Liver (tissue), 9 donors: ENCODE results near the gene FMO2. TPM values are rescaled to one million over a fixed set of nuclear protein-coding genes. Genes with fewer than 3 reads are reported as not detected.
A peak's percentile ranks its signal among the peaks of the same experiment; 100 is the strongest.

Source experiments
- DNase-seq: peaks from one replicate; pipeline ENCODE4 v3.0.0-alpha.2; 2017; ENCODE audit warnings: low spot score
- H3K27ac ChIP-seq, 2 donors: one replicate each; pipeline ENCODE4 v1.7.0; 2013; ENCODE audit warnings: inconsistent platforms in 2 of 2, low read length in 2 of 2, control low read depth in 1 of 2, low read depth in 1 of 2, mild to moderate bottlenecking in 1 of 2
- H3K27me3 ChIP-seq, 4 donors: one replicate each; pipeline versions ENCODE4 v1.6.1 to v1.7.0; 2013; ENCODE audit warnings: low read length in 3 of 4, inconsistent platforms in 1 of 4, mild to moderate bottlenecking in 1 of 4, moderate library complexity in 1 of 4; ENCODE audit not compliant: control insufficient read depth in 4 of 4, insufficient read depth in 4 of 4
- H3K36me3 ChIP-seq, 4 donors: one replicate each; pipeline versions ENCODE4 v1.6.1 to v1.7.0; 2013; ENCODE audit warnings: low read length in 3 of 4, mild to moderate bottlenecking in 3 of 4, low read depth in 1 of 4, moderate library complexity in 1 of 4; ENCODE audit not compliant: control insufficient read depth in 4 of 4, insufficient read depth in 3 of 4
- H3K4me1 ChIP-seq, 4 donors: one replicate each; pipeline versions ENCODE4 v1.6.1 to v1.7.0; 2013; ENCODE audit warnings: low read length in 3 of 4, mild to moderate bottlenecking in 3 of 4, moderate library complexity in 1 of 4; ENCODE audit not compliant: control insufficient read depth in 4 of 4, insufficient read depth in 4 of 4
- H3K4me3 ChIP-seq, 3 donors: one replicate each; pipeline versions ENCODE4 v1.6.1 to v1.7.0; 2013; ENCODE audit warnings: low read length in 3 of 3, control low read depth in 1 of 3, low read depth in 1 of 3, mild to moderate bottlenecking in 1 of 3
- H3K9ac ChIP-seq, 2 donors: one replicate each; pipeline ENCODE4 v1.7.0; 2013; ENCODE audit warnings: low read length in 2 of 2, mild to moderate bottlenecking in 2 of 2, moderate library complexity in 2 of 2, control low read depth in 1 of 2, low read depth in 1 of 2
- H3K9me3 ChIP-seq, 4 donors: one replicate each; pipeline versions ENCODE4 v1.6.1 to v1.7.0; 2013; ENCODE audit warnings: low read length in 3 of 4; ENCODE audit not compliant: control insufficient read depth in 4 of 4
- ATF3 ChIP-seq: IDR thresholded peaks from 2 replicates; pipeline ENCODE4 v1.6.1; 2016; ENCODE audit warnings: antibody characterized with exemption
- EGR1 ChIP-seq, 2 donors: IDR thresholded peaks; 2 replicates each; pipeline ENCODE4 v1.6.1; 2016 to 2018; ENCODE audit warnings: antibody characterized with exemption in 2 of 2, low read depth in 2 of 2
- FOXA1 ChIP-seq: IDR thresholded peaks from 2 replicates; pipeline ENCODE4 v1.6.1; 2016; ENCODE audit warnings: antibody characterized with exemption
- FOXA2 ChIP-seq: IDR thresholded peaks from 2 replicates; pipeline ENCODE4 v1.6.1; 2016; ENCODE audit warnings: antibody characterized with exemption
- GABPA ChIP-seq, 2 donors: IDR thresholded peaks in 1 of 2; conservative IDR thresholded peaks in 1 of 2; 2 replicates each; pipeline ENCODE4 v1.6.1; 2016; ENCODE audit warnings: antibody characterized with exemption in 2 of 2, mild to moderate bottlenecking in 1 of 2, moderate library complexity in 1 of 2
- HNF4A ChIP-seq, 2 donors: conservative IDR thresholded peaks; 2 replicates each; pipeline ENCODE4 v1.6.1; 2016; ENCODE audit warnings: antibody characterized with exemption in 2 of 2, mild to moderate bottlenecking in 2 of 2
- HNF4G ChIP-seq: IDR thresholded peaks from 2 replicates; pipeline ENCODE4 v1.6.1; 2016; ENCODE audit warnings: antibody characterized with exemption
- JUND ChIP-seq, 2 donors: IDR thresholded peaks; 2 replicates each; pipeline ENCODE4 v1.6.1; 2016; ENCODE audit warnings: antibody characterized with exemption in 2 of 2
- NR2F2 ChIP-seq: IDR thresholded peaks from 2 replicates; pipeline ENCODE4 v1.6.1; 2016; ENCODE audit warnings: antibody characterized with exemption
- RAD21 ChIP-seq, 2 donors: IDR thresholded peaks; 2 replicates each; pipeline ENCODE4 v1.6.1; 2016; ENCODE audit warnings: antibody characterized with exemption in 2 of 2, mild to moderate bottlenecking in 2 of 2
- RXRA ChIP-seq, 2 donors: IDR thresholded peaks; 2 replicates each; pipeline ENCODE4 v1.6.1; 2017 to 2018; ENCODE audit warnings: antibody characterized with exemption in 2 of 2, mild to moderate bottlenecking in 1 of 2
- SP1 ChIP-seq: IDR thresholded peaks from 2 replicates; pipeline ENCODE4 v1.6.1; 2018; ENCODE audit warnings: antibody characterized with exemption, mild to moderate bottlenecking
- TAF1 ChIP-seq: conservative IDR thresholded peaks from 2 replicates; pipeline ENCODE4 v1.6.1; 2016; ENCODE audit warnings: antibody characterized with exemption, mild to moderate bottlenecking
- YY1 ChIP-seq: IDR thresholded peaks from 2 replicates; pipeline ENCODE4 v1.6.1; 2016; ENCODE audit warnings: antibody characterized with exemption, mild to moderate bottlenecking
- ZBTB33 ChIP-seq: IDR thresholded peaks from 2 replicates; pipeline ENCODE4 v1.6.1; 2016; ENCODE audit warnings: antibody characterized with exemption
- WGBS: extraction: QIAGEN DNeasy Blood & Tissue Kit; methylation state at CpG from one replicate; pipeline ENCODE4 v1.1.7; 2013; 5-methylcytosine and 5-hydroxymethylcytosine counted together
- polyA plus RNA-seq, 2 donors: library from polyadenylated mRNA; stranded (reverse) in 1 of 2; unstranded in 1 of 2; fragments of 200-250 nt in 1 of 2; fragments of >200 nt in 1 of 2; fragmentation: Nextera tagmentation in 1 of 2; extraction: Ambion mirVana in 1 of 2; gene quantifications; one replicate each; pipeline versions ENCODE4 v1.2.1 to v1.2.3, GENCODE V29; 2013 to 2015
- total RNA-seq, 2 donors: library from RNA; depleted of rRNA; stranded (reverse); fragments of >200 nt; gene quantifications; one replicate each; pipeline ENCODE4 v1.2.3, GENCODE V29; 2014
- TF ChIP-seq, protein P1 (sequence below): fragments of 150-350 bp; IDR thresholded peaks from 2 replicates; pipeline ENCODE4 v1.5.1; 2017; ENCODE audit warnings: improper control_type of control experiment, low read depth, low read length; ENCODE audit not compliant: missing input control
- TF ChIP-seq, protein P2 (sequence below): IDR thresholded peaks from 2 replicates; pipeline ENCODE4 v1.6.1; 2016; ENCODE audit warnings: antibody characterized with exemption
- donor health status: healthy.
- donor health status: healthy.
- donor health status: healthy.
- donor health status: healthy.
- donor health status: healthy.

Gene FMO2
- total and polyA plus RNA-seq, 4 donors = 0.14 to 1.6 (median 1.1) TPM

GRCh38 chr1:171243878-171244277 lies 58.8 kb downstream of the FMO2 start:
- no peak overlapping the region for H3K4me3 ChIP-seq
- no peak overlapping the region for H3K27ac ChIP-seq
- no peak overlapping the region for H3K9ac ChIP-seq
- WGBS = 82% methylated on average over 4 of the region's 4 CpGs
- no peak for DNase-seq
- no peaks in the 10 kb centered on the region for H3K9me3 ChIP-seq
- H3K27me3 ChIP-seq = no peaks in the 10 kb centered on the region
- TF ChIP-seq FOXA2 (no peak), ATF3 (no peak), HNF4G (no peak), FOXA1 (no peak), HNF4A (conservative IDR thresholded peaks at IDR 0.05) (no peak), NR2F2 (no peak), ZBTB33 (no peak), TAF1 (no peak), GABPA (IDR thresholded peaks at IDR 0.05 in 1 of 2, conservative IDR thresholded peaks at IDR 0.05 in 1 of 2) (no peak), JUND (IDR thresholded peaks at IDR 0.05) (no peak), SP1 (no peak), EGR1 (IDR thresholded peaks at IDR 0.05; ENCODE audit: low read depth in 2 of 2) (no peak), YY1 (no peak), RXRA (IDR thresholded peaks at IDR 0.05) (no peak)
- TF ChIP-seq, protein P1, sequence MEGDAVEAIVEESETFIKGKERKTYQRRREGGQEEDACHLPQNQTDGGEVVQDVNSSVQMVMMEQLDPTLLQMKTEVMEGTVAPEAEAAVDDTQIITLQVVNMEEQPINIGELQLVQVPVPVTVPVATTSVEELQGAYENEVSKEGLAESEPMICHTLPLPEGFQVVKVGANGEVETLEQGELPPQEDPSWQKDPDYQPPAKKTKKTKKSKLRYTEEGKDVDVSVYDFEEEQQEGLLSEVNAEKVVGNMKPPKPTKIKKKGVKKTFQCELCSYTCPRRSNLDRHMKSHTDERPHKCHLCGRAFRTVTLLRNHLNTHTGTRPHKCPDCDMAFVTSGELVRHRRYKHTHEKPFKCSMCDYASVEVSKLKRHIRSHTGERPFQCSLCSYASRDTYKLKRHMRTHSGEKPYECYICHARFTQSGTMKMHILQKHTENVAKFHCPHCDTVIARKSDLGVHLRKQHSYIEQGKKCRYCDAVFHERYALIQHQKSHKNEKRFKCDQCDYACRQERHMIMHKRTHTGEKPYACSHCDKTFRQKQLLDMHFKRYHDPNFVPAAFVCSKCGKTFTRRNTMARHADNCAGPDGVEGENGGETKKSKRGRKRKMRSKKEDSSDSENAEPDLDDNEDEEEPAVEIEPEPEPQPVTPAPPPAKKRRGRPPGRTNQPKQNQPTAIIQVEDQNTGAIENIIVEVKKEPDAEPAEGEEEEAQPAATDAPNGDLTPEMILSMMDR = no peak
- TF ChIP-seq, protein P2, sequence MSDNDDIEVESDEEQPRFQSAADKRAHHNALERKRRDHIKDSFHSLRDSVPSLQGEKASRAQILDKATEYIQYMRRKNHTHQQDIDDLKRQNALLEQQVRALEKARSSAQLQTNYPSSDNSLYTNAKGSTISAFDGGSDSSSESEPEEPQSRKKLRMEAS = no peak
- H3K4me1 ChIP-seq = peaks cover 0 to 3% (median 0%) of the 10 kb centered on the region in 4 donors
- H3K36me3 ChIP-seq = no peaks in the 10 kb centered on the region

DNA sequence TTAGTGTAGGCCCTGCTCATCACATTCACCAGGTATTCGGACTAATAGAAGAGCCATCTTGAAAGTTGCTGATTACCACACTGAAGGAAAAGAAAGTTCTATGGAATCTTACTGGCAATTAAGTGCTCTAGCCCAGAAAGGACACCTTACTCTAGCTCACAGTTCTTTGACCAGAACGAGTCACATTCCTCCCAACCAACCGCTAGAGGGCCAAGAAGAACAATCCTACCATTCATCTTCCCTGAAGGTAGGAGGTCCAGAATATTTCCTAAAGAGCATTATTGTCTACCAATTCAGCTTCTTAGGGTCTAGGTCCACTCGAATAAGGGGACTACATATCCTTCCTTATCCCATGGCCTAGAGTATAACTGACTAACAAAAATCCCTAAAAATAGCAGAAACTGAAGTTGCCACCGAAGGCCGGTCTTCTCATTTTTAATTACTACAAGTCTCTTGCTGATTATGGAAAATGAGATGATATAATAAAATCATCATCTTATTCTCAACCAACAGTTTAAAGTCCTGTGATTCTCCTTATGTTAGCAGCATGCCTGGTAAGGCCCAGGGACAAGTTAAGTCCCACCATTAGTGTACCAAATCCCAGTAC lies 60.5 kb downstream of the FMO2 start:
- no peak overlapping the region for H3K27ac ChIP-seq
- WGBS = 37% methylated on average over 6 of the region's 6 CpGs
- no peaks in the 10 kb centered on the region for H3K27me3 ChIP-seq
- no peaks in the 10 kb centered on the region for H3K9me3 ChIP-seq
- TF ChIP-seq, protein P1 = peak; percentile 71
- TF ChIP-seq RXRA (IDR thresholded peaks at IDR 0.05) (no peak), RAD21 (IDR thresholded peaks at IDR 0.05) (peak; percentile 86 to 87), HNF4A (conservative IDR thresholded peaks at IDR 0.05) (peak in 1 of 2 donors; percentile 19), NR2F2 (no peak)
- no peaks in the 10 kb centered on the region for H3K36me3 ChIP-seq
- no peak for DNase-seq
- no peak overlapping the region for H3K9ac ChIP-seq
- peaks cover 0 to 3% (median 0%) of the 10 kb centered on the region in 4 donors for H3K4me1 ChIP-seq
- no peak overlapping the region for H3K4me3 ChIP-seq
